H1 (cell line): ENCODE results near the gene CCDC60. TPM values are rescaled to one million over a fixed set of nuclear protein-coding genes. Genes with fewer than 3 reads are reported as not detected.

Experiments
- CTCF ChIA-PET: fragments of 300-600 bp; sonication (Branson Sonifier 250); formaldehyde crosslinking; loops from one replicate; lab custom pipeline; 2021; ENCODE audit not compliant: partially characterized antibody; lab: Charles Lee
- POLR2A ChIA-PET: fragments of 300-600 bp; sonication (Branson Sonifier 250); formaldehyde crosslinking; loops from one replicate; lab custom pipeline; 2021; ENCODE audit warnings: inconsistent platforms; ENCODE audit not compliant: partially characterized antibody; lab: Charles Lee
- DNase-seq, 2 experiments: peaks; one replicate each; pipeline versions ENCODE4 v3.0.0 to v3.0.0-alpha.2; 2010 to 2022; ENCODE audit warnings: low spot score in 2 of 2, low read depth in 1 of 2, mixed read lengths in 1 of 2
- FAIRE-seq: peaks from 2 replicates; lab custom pipeline; 2011; peaks lifted over from hg19 to GRCh38; lab: Jason Lieb, UNC
- H2AFZ ChIP-seq: 2 replicates; pipeline ENCODE4 v1.8.1; 2012; ENCODE audit warnings: low read length, inconsistent platforms
- H2AK5ac ChIP-seq: 2 replicates; pipeline ENCODE4 v1.6.1; 2013; ENCODE audit warnings: low read depth, low read length
- H2BK120ac ChIP-seq: replicated peaks from 2 replicates; pipeline ENCODE3; 2013; ENCODE audit warnings: low read depth, low read length, inconsistent platforms
- H2BK12ac ChIP-seq: 2 replicates; pipeline ENCODE4 v1.6.1; 2013; ENCODE audit warnings: low read depth, low read length
- H2BK15ac ChIP-seq: 2 replicates; pipeline ENCODE4 v1.6.1; 2013; ENCODE audit warnings: low read length
- H2BK20ac ChIP-seq: 2 replicates; pipeline ENCODE4 v1.6.1; 2013; ENCODE audit warnings: low read length
- H2BK5ac ChIP-seq: 2 replicates; pipeline ENCODE4 v1.6.1; 2013; ENCODE audit warnings: low read depth, low read length
- H3K14ac ChIP-seq: 2 replicates; pipeline ENCODE4 v1.6.1; 2013; ENCODE audit warnings: inconsistent platforms; ENCODE audit not compliant: insufficient read length
- H3K18ac ChIP-seq: 2 replicates; pipeline ENCODE4 v1.6.1; 2013; ENCODE audit warnings: low read length; ENCODE audit errors: extremely low read depth
- H3K23ac ChIP-seq: 2 replicates; pipeline ENCODE4 v1.6.1; 2013; ENCODE audit warnings: inconsistent platforms; ENCODE audit not compliant: insufficient read length
- H3K23me2 ChIP-seq: 2 replicates; pipeline ENCODE4 v1.6.1; 2013; ENCODE audit warnings: low read depth, low read length
- H3K27ac ChIP-seq: 2 replicates; pipeline ENCODE4 v1.6.1; 2011; ENCODE audit warnings: low read depth, low read length, inconsistent platforms
- H3K27me3 ChIP-seq, 4 experiments: replicated peaks in 1 of 4; 1 replicate in 1 of 4; 2 replicates in 3 of 4; pipeline versions ENCODE4 v1.6.1 to v1.8.1; 2011 to 2013; ENCODE audit warnings: low read length in 3 of 4, mild to moderate bottlenecking in 3 of 4, inconsistent platforms in 2 of 4, mixed read lengths in 2 of 4, moderate library complexity in 1 of 4; ENCODE audit not compliant: control insufficient read depth in 3 of 4, insufficient read depth in 3 of 4; ENCODE audit errors: extremely low read depth in 1 of 4
- H3K36me3 ChIP-seq, 4 experiments: 2 replicates each; pipeline versions ENCODE4 v1.6.1 to v1.8.1; 2011 to 2013; ENCODE audit warnings: mild to moderate bottlenecking in 4 of 4, low read length in 3 of 4, moderate library complexity in 2 of 4, control low read depth in 1 of 4, inconsistent platforms in 1 of 4; ENCODE audit not compliant: insufficient read depth in 4 of 4, control insufficient read depth in 2 of 4
- H3K4ac ChIP-seq: replicated peaks from 2 replicates; pipeline ENCODE3; 2013; ENCODE audit warnings: low read length, low read depth, mixed read lengths, inconsistent platforms; ENCODE audit not compliant: insufficient read length
- H3K4me1 ChIP-seq, 4 experiments: replicated peaks in 1 of 4; 1 replicate in 1 of 4; 2 replicates in 3 of 4; pipeline versions ENCODE4 v1.6.1 to v1.8.1; 2011 to 2013; ENCODE audit warnings: low read length in 3 of 4, inconsistent platforms in 2 of 4, mixed read lengths in 1 of 4; ENCODE audit not compliant: insufficient read depth in 4 of 4, control insufficient read depth in 3 of 4
- H3K4me2 ChIP-seq, 2 experiments: 2 replicates each; pipeline versions ENCODE4 v1.6.1 to v1.8.1; 2011 to 2013; ENCODE audit warnings: low read depth in 2 of 2, low read length in 2 of 2, control low read depth in 1 of 2, inconsistent platforms in 1 of 2, mild to moderate bottlenecking in 1 of 2; ENCODE audit not compliant: insufficient read depth in 1 of 2
- H3K4me3 ChIP-seq, 4 experiments: fragments of 200-600, 300-600 bp in 1 of 4; sonication (generic), shearing (Covaris generic), sonication (Bioruptor Twin) in 1 of 4; 2 replicates each; pipeline versions ENCODE4 v1.5.1 to v1.8.1; 2011 to 2016; ENCODE audit warnings: low read length in 4 of 4, low read depth in 3 of 4, control low read depth in 2 of 4, inconsistent platforms in 2 of 4, mild to moderate bottlenecking in 2 of 4, mixed read lengths in 1 of 4, moderate library complexity in 1 of 4; ENCODE audit not compliant: insufficient read depth in 2 of 4; ENCODE audit errors: extremely low read depth in 1 of 4
- H3K56ac ChIP-seq: replicated peaks from 2 replicates; pipeline ENCODE3; 2013; ENCODE audit warnings: low read depth, mild to moderate bottlenecking, mixed read lengths, low read length, inconsistent platforms; ENCODE audit not compliant: insufficient read length
- H3K79me1 ChIP-seq: 2 replicates; pipeline ENCODE4 v1.6.1; 2013; ENCODE audit warnings: low read depth, low read length, control low read depth
- H3K79me2 ChIP-seq, 2 experiments: 2 replicates each; pipeline versions ENCODE4 v1.6.1 to v1.8.1; 2012 to 2013; ENCODE audit warnings: low read length in 2 of 2, mild to moderate bottlenecking in 2 of 2, inconsistent platforms in 1 of 2; ENCODE audit not compliant: insufficient read depth in 2 of 2, control insufficient read depth in 1 of 2
- H3K9ac ChIP-seq, 4 experiments: replicated peaks in 1 of 4; 1 replicate in 1 of 4; 2 replicates in 3 of 4; pipeline versions ENCODE4 v1.6.1 to v1.8.1; 2011 to 2013; ENCODE audit warnings: low read depth in 3 of 4, low read length in 3 of 4, control low read depth in 2 of 4, mild to moderate bottlenecking in 2 of 4, moderate library complexity in 2 of 4, inconsistent platforms in 1 of 4; ENCODE audit errors: extremely low read depth in 1 of 4
- H3K9me3 ChIP-seq, 2 experiments: 2 replicates each; pipeline versions ENCODE4 v1.6.1 to v1.8.1; 2012 to 2013; ENCODE audit warnings: mild to moderate bottlenecking in 2 of 2, moderate library complexity in 2 of 2, control low read depth in 1 of 2, inconsistent platforms in 1 of 2, low read depth in 1 of 2, low read length in 1 of 2, mixed read lengths in 1 of 2; ENCODE audit not compliant: insufficient read depth in 2 of 2
- H4K20me1 ChIP-seq, 2 experiments: replicated peaks in 1 of 2; 2 replicates each; pipeline versions ENCODE3 to v1.8.1; 2011 to 2013; ENCODE audit warnings: inconsistent platforms in 2 of 2, low read length in 2 of 2, mild to moderate bottlenecking in 1 of 2; ENCODE audit not compliant: insufficient read depth in 2 of 2, control insufficient read depth in 1 of 2
- H4K5ac ChIP-seq: 2 replicates; pipeline ENCODE4 v1.6.1; 2013; ENCODE audit warnings: low read length, low read depth, mixed read lengths, inconsistent platforms; ENCODE audit not compliant: insufficient read length
- H4K8ac ChIP-seq: 2 replicates; pipeline ENCODE4 v1.8.0; 2013; ENCODE audit warnings: mild to moderate bottlenecking, moderate library complexity, low read length, inconsistent platforms; ENCODE audit not compliant: insufficient read depth; ENCODE audit errors: extremely low read depth
- H4K91ac ChIP-seq: replicated peaks from 2 replicates; pipeline ENCODE3; 2013; ENCODE audit warnings: low read length, mixed read lengths, inconsistent platforms; ENCODE audit not compliant: insufficient read length
- ASH2L ChIP-seq: fragments of 200-600, 300-600 bp; sonication (generic); IDR thresholded peaks from one replicate; pipeline ENCODE4 v1.7.1; 2017; ENCODE audit warnings: low read length
- CEBPB ChIP-seq: IDR thresholded peaks from 2 replicates; pipeline ENCODE4 v1.6.1; 2012; ENCODE audit warnings: low read depth, low read length
- CREB1 ChIP-seq: IDR thresholded peaks from 2 replicates; pipeline ENCODE4 v1.6.1; 2012; ENCODE audit warnings: inconsistent platforms
- EP300 ChIP-seq, 2 experiments: IDR thresholded peaks; 1 replicate in 1 of 2; 2 replicates in 1 of 2; pipeline ENCODE4 v1.6.1; 2011 to 2012; ENCODE audit warnings: low read depth in 2 of 2, low read length in 2 of 2, mild to moderate bottlenecking in 2 of 2, borderline replicate concordance in 1 of 2, inconsistent platforms in 1 of 2, moderate library complexity in 1 of 2
- GABPA ChIP-seq: IDR thresholded peaks from 2 replicates; pipeline ENCODE4 v1.6.1; 2011; ENCODE audit warnings: mild to moderate bottlenecking, low read length, moderate library complexity, borderline replicate concordance; ENCODE audit not compliant: insufficient read depth
- SAP30 ChIP-seq: fragments of 300-600 bp; sonication (generic); IDR thresholded peaks from 2 replicates; pipeline ENCODE4 v1.7.1; 2012; ENCODE audit warnings: low read length, moderate library complexity, mild to moderate bottlenecking, inconsistent platforms; ENCODE audit not compliant: insufficient read depth, insufficient replicate concordance
- SP1 ChIP-seq: IDR thresholded peaks from 2 replicates; pipeline ENCODE4 v1.6.1; 2011; ENCODE audit warnings: low read depth, low read length
- SP2 ChIP-seq: IDR thresholded peaks from 2 replicates; pipeline ENCODE4 v1.6.1; 2012; ENCODE audit warnings: mild to moderate bottlenecking, low read length, inconsistent platforms
- TAF7 ChIP-seq: optimal IDR thresholded peaks from 2 replicates; pipeline ENCODE3; 2011; ENCODE audit warnings: low read depth, mild to moderate bottlenecking, inconsistent platforms, low read length, moderate library complexity, borderline replicate concordance
- WGBS, 2 experiments: shearing (Covaris generic) in 1 of 2; methylation state at CpG; one replicate each; pipeline versions ENCODE4 v1.1.6 to v1.1.7; 2013 to 2015; ENCODE audit warnings: low lambda C conversion rate in 2 of 2, mixed read lengths in 2 of 2, inconsistent platforms in 1 of 2, low coverage in 1 of 2, missing lambda C conversion rate in 1 of 2; ENCODE audit not compliant: insufficient replicate concordance in 2 of 2, insufficient coverage in 1 of 2, insufficient read length in 1 of 2; ENCODE audit errors: extremely low coverage in 1 of 2, missing lambda C conversion rate in 1 of 2; 5-methylcytosine and 5-hydroxymethylcytosine counted together
- polyA plus RNA-seq, 7 experiments: library from polyadenylated mRNA; depleted of rRNA in 3 of 7; stranded (reverse) in 5 of 7; unstranded in 2 of 7; fragments of >200 nt in 5 of 7; fragments of 200-250 nt in 2 of 7; gene quantifications; 1 replicate in 5 of 7; 2 replicates in 1 of 7; 4 replicates in 1 of 7; pipeline versions ENCODE4 v1.2.1 to v1.2.3, GENCODE V29; 2011 to 2013; ENCODE audit warnings: missing spikeins in 2 of 7, mixed read lengths in 2 of 7
- total RNA-seq: library from RNA; stranded (reverse); fragmentation: NEBNext Ultra II Directional; extraction: Animal tissue kit (Norgen Biotek cat#: 25700); gene quantifications from 2 replicates; pipeline ENCODE4 v1.2.1, GENCODE V29; 2021
- TF ChIP-seq, protein P1 (sequence below): IDR thresholded peaks from 2 replicates; pipeline ENCODE4 v1.6.1; 2011; ENCODE audit warnings: low read depth, mild to moderate bottlenecking, low read length; ENCODE audit not compliant: insufficient read depth
- TF ChIP-seq, protein P2 (sequence below): IDR thresholded peaks from 2 replicates; pipeline ENCODE4 v1.6.1; 2012; ENCODE audit warnings: low read length, inconsistent platforms

Gene CCDC60
- total and polyA plus RNA-seq, 2 of the 8 experiments (the other 6 are each of a cell fraction or from before 2014, with no cell fraction given), result 0.05 TPM; not detected in 1

DNA sequence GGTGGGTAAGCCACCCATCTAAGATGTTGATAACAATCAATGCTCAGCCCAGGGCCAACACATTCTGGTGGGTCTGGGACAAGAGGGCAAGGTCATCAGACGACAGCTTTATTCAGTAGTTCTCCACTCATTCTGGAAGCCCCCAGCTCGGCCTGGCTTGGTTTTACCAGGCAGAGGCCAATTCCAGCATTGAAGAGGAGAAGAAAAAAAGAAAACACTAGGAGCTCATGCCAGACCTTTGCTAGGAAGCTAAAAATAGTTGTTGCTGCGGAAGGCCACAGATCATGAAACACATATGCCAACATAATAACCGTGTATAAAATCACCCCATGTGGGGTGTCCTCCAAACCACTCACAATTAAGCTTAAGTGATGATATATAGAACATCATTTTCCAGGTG is 44.4 kb downstream of the CCDC60 start:
- Histone ChIP-seq H3K79me2 (no peaks in the 10 kb centered on the region), H2BK120ac (no peak overlapping the region), H2AFZ (no peak overlapping the region), H4K91ac (no peak overlapping the region), H3K23me2 (no peaks in the 10 kb centered on the region), H3K4me2 (no peak overlapping the region), H2BK5ac (no peak overlapping the region), H3K9ac (no peak overlapping the region), H3K79me1 (no peaks in the 10 kb centered on the region), H3K4ac (no peak overlapping the region), H3K18ac (no peak overlapping the region), H3K14ac (no peak overlapping the region), H3K36me3 (no peaks in the 10 kb centered on the region), H3K27ac (no peak overlapping the region), H3K23ac (no peak overlapping the region), H4K8ac (no peak overlapping the region), H3K4me3 (no peak overlapping the region), H4K20me1 (no peaks in the 10 kb centered on the region), H2BK12ac (no peak overlapping the region), H4K5ac (no peak overlapping the region), H2BK15ac (no peak overlapping the region), H3K56ac (no peak overlapping the region), H3K9me3 (peaks cover 3 to 6% of the 10 kb centered on the region in 2 experiments; a peak in 1 of 4 replicates), H3K27me3 (no peaks in the 10 kb centered on the region), H2BK20ac (no peak overlapping the region), H2AK5ac (no peak overlapping the region), H3K4me1 (peaks cover 0 to 3% (median 0%) of the 10 kb centered on the region in 4 experiments; a peak in 1 of 7 replicates)
- 92% methylated on average over 4 of the region's 4 CpGs; no CpG with 5 or more reads in 1 of the 2 experiments for WGBS, 2 experiments
- FAIRE-seq (no peak), DNase-seq (no peak)
- ChIA-PET POLR2A (interaction anchor here (1.1 kb wide), 1 partner anchor 98 kb away, joined by 3 read pairs; no protein-coding TSS in a partner anchor), CTCF (interaction anchor here (0.6 to 1.9 kb wide), 6 partner anchors 10 to 264 kb away, joined by 3 to 8 read pairs (median 4); no protein-coding TSS in a partner anchor)
- TF ChIP-seq SP1 (no peak), ASH2L (no peak), CREB1 (no peak), SP2 (no peak), GABPA (no peak), TAF7 (no peak), CEBPB (no peak), EP300 (IDR thresholded peaks at IDR 0.05; ENCODE audit: borderline replicate concordance in 1 of 2, low read depth in 2 of 2, low read length in 2 of 2) (no peak), SAP30 (no peak)
- TF ChIP-seq, protein P1, sequence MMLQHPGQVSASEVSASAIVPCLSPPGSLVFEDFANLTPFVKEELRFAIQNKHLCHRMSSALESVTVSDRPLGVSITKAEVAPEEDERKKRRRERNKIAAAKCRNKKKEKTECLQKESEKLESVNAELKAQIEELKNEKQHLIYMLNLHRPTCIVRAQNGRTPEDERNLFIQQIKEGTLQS, result no peak
- TF ChIP-seq, protein P2, sequence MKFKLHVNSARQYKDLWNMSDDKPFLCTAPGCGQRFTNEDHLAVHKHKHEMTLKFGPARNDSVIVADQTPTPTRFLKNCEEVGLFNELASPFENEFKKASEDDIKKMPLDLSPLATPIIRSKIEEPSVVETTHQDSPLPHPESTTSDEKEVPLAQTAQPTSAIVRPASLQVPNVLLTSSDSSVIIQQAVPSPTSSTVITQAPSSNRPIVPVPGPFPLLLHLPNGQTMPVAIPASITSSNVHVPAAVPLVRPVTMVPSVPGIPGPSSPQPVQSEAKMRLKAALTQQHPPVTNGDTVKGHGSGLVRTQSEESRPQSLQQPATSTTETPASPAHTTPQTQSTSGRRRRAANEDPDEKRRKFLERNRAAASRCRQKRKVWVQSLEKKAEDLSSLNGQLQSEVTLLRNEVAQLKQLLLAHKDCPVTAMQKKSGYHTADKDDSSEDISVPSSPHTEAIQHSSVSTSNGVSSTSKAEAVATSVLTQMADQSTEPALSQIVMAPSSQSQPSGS, result no peak
